GM19193 (cell line): ENCODE data around the gene TSHZ1.

Experiments used
- POLR2A ChIP-seq: IDR thresholded peaks from 4 replicates; pipeline ENCODE4 v1.6.1; 2011; ENCODE audit not compliant: insufficient read depth, insufficient read length; ENCODE audit errors: extremely low read depth

Gene TSHZ1

GRCh38 chr18:75255094-75255493, 44.5 kb downstream of the TSHZ1 start:
- no peak for TF ChIP-seq POLR2A

GRCh38 chr18:75256376-75256775, 45.8 kb downstream of the TSHZ1 start:
- no peak for TF ChIP-seq POLR2A

GRCh38 chr18:75257605-75258004, 47.0 kb downstream of the TSHZ1 start:
- no peak for TF ChIP-seq POLR2A

GRCh38 chr18:75261430-75262223, 51.0 kb downstream of the TSHZ1 start:
- no peak for TF ChIP-seq POLR2A

- no peak for TF ChIP-seq POLR2A
Observed at GRCh38 chr18:75262511-75262910, 51.9 kb downstream of the TSHZ1 start.

- TF ChIP-seq POLR2A = no peak
Observed at GRCh38 chr18:75264195-75264594, 53.6 kb downstream of the TSHZ1 start.

GRCh38 chr18:75264926-75265597, 54.5 kb downstream of the TSHZ1 start:
- TF ChIP-seq POLR2A = no peak

GRCh38 chr18:75265872-75266271, 55.3 kb downstream of the TSHZ1 start:
- no peak for TF ChIP-seq POLR2A

GRCh38 chr18:75267643-75268363, 57.2 kb downstream of the TSHZ1 start:
- TF ChIP-seq POLR2A = no peak

GRCh38 chr18:75268364-75268646, 57.7 kb downstream of the TSHZ1 start:
- no peak for TF ChIP-seq POLR2A

- TF ChIP-seq POLR2A = no peak
Observed at GRCh38 chr18:75269124-75269680, 58.6 kb downstream of the TSHZ1 start.

GRCh38 chr18:75269696-75270095, 59.1 kb downstream of the TSHZ1 start:
- TF ChIP-seq POLR2A = no peak

- TF ChIP-seq POLR2A = no peak
Observed at GRCh38 chr18:75271952-75272351, 61.4 kb downstream of the TSHZ1 start.

GRCh38 chr18:75273817-75274216, 63.2 kb downstream of the TSHZ1 start:
- no peak for TF ChIP-seq POLR2A

- TF ChIP-seq POLR2A = no peak
Observed at GRCh38 chr18:75275226-75275625, 64.6 kb downstream of the TSHZ1 start.

- no peak for TF ChIP-seq POLR2A
Observed at GRCh38 chr18:75276818-75277609, 66.4 kb downstream of the TSHZ1 start.

- no peak for TF ChIP-seq POLR2A
Observed at GRCh38 chr18:75277610-75277928, 67.0 kb downstream of the TSHZ1 start.
